ENCODE measurements around the gene PLCB4. TPM values are rescaled to one million over a fixed set of nuclear protein-coding genes. Genes with fewer than 3 reads are reported as not detected.

Gene PLCB4
- polyA plus RNA-seq, 1 donor (not counting 4 experiments of a cell fraction or from before 2014, with no cell fraction given) = 4.1 TPM

DNA sequence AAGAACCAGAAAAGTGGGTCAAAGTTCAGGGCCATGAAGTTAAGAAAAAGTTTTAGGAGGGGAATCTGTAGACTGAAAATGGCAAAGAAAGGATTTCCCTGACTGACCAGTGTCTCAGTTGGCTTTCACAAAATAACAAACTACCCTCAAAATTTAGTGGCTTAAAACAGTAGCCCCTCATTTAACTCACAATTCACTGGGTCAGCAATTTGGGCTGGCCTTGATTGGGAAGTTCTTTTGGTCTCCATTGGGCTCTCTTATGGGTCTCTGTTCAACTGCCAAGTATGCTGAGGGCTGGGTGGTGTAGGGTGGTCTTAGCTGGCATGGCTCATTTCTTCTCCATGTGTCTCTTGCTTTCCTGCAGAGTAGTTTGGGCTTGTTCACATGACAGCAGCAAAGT, 161.5 kb downstream of the PLCB4 start:
- TF ChIP-seq, protein P1, sequence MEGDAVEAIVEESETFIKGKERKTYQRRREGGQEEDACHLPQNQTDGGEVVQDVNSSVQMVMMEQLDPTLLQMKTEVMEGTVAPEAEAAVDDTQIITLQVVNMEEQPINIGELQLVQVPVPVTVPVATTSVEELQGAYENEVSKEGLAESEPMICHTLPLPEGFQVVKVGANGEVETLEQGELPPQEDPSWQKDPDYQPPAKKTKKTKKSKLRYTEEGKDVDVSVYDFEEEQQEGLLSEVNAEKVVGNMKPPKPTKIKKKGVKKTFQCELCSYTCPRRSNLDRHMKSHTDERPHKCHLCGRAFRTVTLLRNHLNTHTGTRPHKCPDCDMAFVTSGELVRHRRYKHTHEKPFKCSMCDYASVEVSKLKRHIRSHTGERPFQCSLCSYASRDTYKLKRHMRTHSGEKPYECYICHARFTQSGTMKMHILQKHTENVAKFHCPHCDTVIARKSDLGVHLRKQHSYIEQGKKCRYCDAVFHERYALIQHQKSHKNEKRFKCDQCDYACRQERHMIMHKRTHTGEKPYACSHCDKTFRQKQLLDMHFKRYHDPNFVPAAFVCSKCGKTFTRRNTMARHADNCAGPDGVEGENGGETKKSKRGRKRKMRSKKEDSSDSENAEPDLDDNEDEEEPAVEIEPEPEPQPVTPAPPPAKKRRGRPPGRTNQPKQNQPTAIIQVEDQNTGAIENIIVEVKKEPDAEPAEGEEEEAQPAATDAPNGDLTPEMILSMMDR (optimal IDR thresholded peaks at IDR 0.05 in 1 of 3, IDR thresholded peaks at IDR 0.05 in 1 of 3, conservative IDR thresholded peaks at IDR 0.05 in 1 of 3; ENCODE audit: extremely low read depth in 1 of 3, insufficient read depth in 2 of 3, low read length in 3 of 3) = no peak
- no peak for TF ChIP-seq EZH2 (IDR thresholded peaks at IDR 0.05; ENCODE audit: low read length)
- Histone ChIP-seq H3K79me2 (ENCODE audit: control insufficient read depth, insufficient read depth, low read length) (no peaks in the 10 kb centered on the region), H3K9ac (ENCODE audit: control insufficient read depth, extremely low read depth, insufficient read depth, low read length) (no peak overlapping the region), H3K4me3 (ENCODE audit: control insufficient read depth in 2 of 3, extremely low read depth in 1 of 3, insufficient read depth in 2 of 3, low read depth in 1 of 3, low read length in 3 of 3) (no peak overlapping the region), H2AFZ (ENCODE audit: control insufficient read depth, low read length) (no peak overlapping the region), H3K9me1 (ENCODE audit: control insufficient read depth, extremely low read depth, insufficient read depth, low read length) (no peaks in the 10 kb centered on the region), H3K4me1 (ENCODE audit: control insufficient read depth, extremely low read depth, insufficient read depth, low read length) (no peaks in the 10 kb centered on the region), H3K27me3 (ENCODE audit: control insufficient read depth, extremely low read depth, insufficient read depth, low read length) (no peaks in the 10 kb centered on the region), H3K4me2 (ENCODE audit: control insufficient read depth, extremely low read depth, insufficient read depth, low read depth, low read length) (no peak overlapping the region), H4K20me1 (ENCODE audit: control insufficient read depth, extremely low read depth, insufficient read depth, low read length) (no peaks in the 10 kb centered on the region), H3K9me3 (ENCODE audit: control insufficient read depth, low read depth, low read length) (no peaks in the 10 kb centered on the region), H3K36me3 (ENCODE audit: control insufficient read depth in 2 of 2, extremely low read depth in 1 of 2, insufficient read depth in 2 of 2, low read length in 2 of 2) (no peaks in the 10 kb centered on the region), H3K27ac (ENCODE audit: control insufficient read depth, insufficient read depth, low read length) (no peak overlapping the region)
- dilution Hi-C loops (cut with MboI; ENCODE audit: extremely low pct_ligation_motif_present, low sequenced_read_pairs) = no loop called here
- FAIRE-seq (no peak), DNase-seq (ENCODE audit: low read depth, low spot score) (no peak)

DNA sequence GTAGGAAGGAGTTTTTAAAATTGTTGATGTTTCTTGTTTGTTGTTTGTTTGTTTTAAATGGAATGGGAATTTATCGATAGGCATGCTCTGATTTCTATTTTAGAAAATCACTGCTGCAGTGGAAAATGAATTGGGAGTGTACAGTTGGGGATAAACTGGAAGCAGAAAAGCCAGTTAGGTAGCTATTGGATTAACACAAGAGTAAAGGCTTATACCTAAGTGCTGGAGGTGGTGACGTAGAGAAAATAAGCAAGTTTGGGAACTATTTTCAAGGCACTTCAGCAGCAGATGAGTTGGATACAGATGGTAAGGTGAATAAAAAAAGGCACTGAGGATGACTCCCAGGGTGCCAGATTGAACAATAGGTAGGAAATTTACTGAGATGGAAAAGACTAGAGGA, 164.9 kb downstream of the PLCB4 start:
- no peaks in the 10 kb centered on the region for H3K9me3 ChIP-seq (ENCODE audit: control insufficient read depth, low read depth, low read length)
- H3K9me1 ChIP-seq (ENCODE audit: control insufficient read depth, extremely low read depth, insufficient read depth, low read length) = no peaks in the 10 kb centered on the region
- H3K9ac ChIP-seq (ENCODE audit: control insufficient read depth, extremely low read depth, insufficient read depth, low read length) = no peak overlapping the region
- H3K4me3 ChIP-seq (ENCODE audit: control insufficient read depth in 2 of 3, extremely low read depth in 1 of 3, insufficient read depth in 2 of 3, low read depth in 1 of 3, low read length in 3 of 3) = no peak overlapping the region
- H3K4me1 ChIP-seq (ENCODE audit: control insufficient read depth, extremely low read depth, insufficient read depth, low read length) = no peaks in the 10 kb centered on the region
- no peaks in the 10 kb centered on the region for H4K20me1 ChIP-seq (ENCODE audit: control insufficient read depth, extremely low read depth, insufficient read depth, low read length)
- H3K27ac ChIP-seq (ENCODE audit: control insufficient read depth, insufficient read depth, low read length) = no peak overlapping the region
- H3K79me2 ChIP-seq (ENCODE audit: control insufficient read depth, insufficient read depth, low read length) = no peaks in the 10 kb centered on the region
- no peaks in the 10 kb centered on the region for H3K27me3 ChIP-seq (ENCODE audit: control insufficient read depth, extremely low read depth, insufficient read depth, low read length)
- H3K4me2 ChIP-seq (ENCODE audit: control insufficient read depth, extremely low read depth, insufficient read depth, low read depth, low read length) = no peak overlapping the region
- DNase-seq (ENCODE audit: low read depth, low spot score) (no peak), FAIRE-seq (no peak)
- H3K36me3 ChIP-seq (ENCODE audit: control insufficient read depth in 2 of 2, extremely low read depth in 1 of 2, insufficient read depth in 2 of 2, low read length in 2 of 2) = no peaks in the 10 kb centered on the region
- TF ChIP-seq, protein P1 (optimal IDR thresholded peaks at IDR 0.05 in 1 of 3, IDR thresholded peaks at IDR 0.05 in 1 of 3, conservative IDR thresholded peaks at IDR 0.05 in 1 of 3; ENCODE audit: extremely low read depth in 1 of 3, insufficient read depth in 2 of 3, low read length in 3 of 3) = no peak
- no peak for TF ChIP-seq EZH2 (IDR thresholded peaks at IDR 0.05; ENCODE audit: low read length)
- dilution Hi-C loops (cut with MboI; ENCODE audit: extremely low pct_ligation_motif_present, low sequenced_read_pairs) = no loop called here
- H2AFZ ChIP-seq (ENCODE audit: control insufficient read depth, low read length) = no peak overlapping the region
